ENCODE data around the gene SLIT3.
"Not testable (repeated sequence)": the region's sequence is repeated elsewhere in the genome, so short reads cannot be mapped to it uniquely, and the experiment has no call there.

Gene SLIT3

GRCh38 chr5:169114466-169115065 is 186.4 kb downstream of the SLIT3 start:
- TF ChIP-seq CTCF (conservative IDR thresholded peaks at IDR 0.05; ENCODE audit: low read length): no peak
- no peaks in the 10 kb centered on the region for H3K36me3 ChIP-seq (ENCODE audit: insufficient read depth, low read length)

GRCh38 chr5:169112016-169112415 is 188.9 kb downstream of the SLIT3 start:
- no peak for TF ChIP-seq CTCF (conservative IDR thresholded peaks at IDR 0.05; ENCODE audit: low read length)
- no peak for TF ChIP-seq EZH2phosphoT487 (IDR thresholded peaks at IDR 0.05; ENCODE audit: borderline replicate concordance)
- no peaks in the 10 kb centered on the region for H3K9me3 ChIP-seq (ENCODE audit: insufficient read depth, low read depth, low read length)
- H3K79me2 ChIP-seq (ENCODE audit: insufficient read depth, low read length): no peaks in the 10 kb centered on the region
- no peaks in the 10 kb centered on the region for H3K36me3 ChIP-seq (ENCODE audit: insufficient read depth, low read length)
- no peak overlapping the region for H3K9ac ChIP-seq (ENCODE audit: low read depth, low read length, poor library complexity, severe bottlenecking)
- no peak overlapping the region for H3K4me2 ChIP-seq (ENCODE audit: low read depth, low read length, poor library complexity, severe bottlenecking)
- no peaks in the 10 kb centered on the region for H3K9me2 ChIP-seq (replicated peaks; ENCODE audit: low read depth, low read length)
- H3K4me3 ChIP-seq (ENCODE audit: low read length, poor library complexity, severe bottlenecking): no peak overlapping the region
- no peaks in the 10 kb centered on the region for H3K27me3 ChIP-seq (ENCODE audit: insufficient read depth, low read length, poor library complexity, severe bottlenecking)
- no peaks in the 10 kb centered on the region for H3F3A ChIP-seq (ENCODE audit: low read depth)
- H4K20me1 ChIP-seq (ENCODE audit: insufficient read depth, low read length, poor library complexity, severe bottlenecking): no peaks in the 10 kb centered on the region
- H2AFZ ChIP-seq (ENCODE audit: low read length): no peak overlapping the region
- no peaks in the 10 kb centered on the region for H3K4me1 ChIP-seq (ENCODE audit: insufficient read depth, low read length, poor library complexity, severe bottlenecking)

More at GRCh38 chr5:169114466-169115065, 186.4 kb downstream of the SLIT3 start:
- Histone ChIP-seq H3F3A (ENCODE audit: low read depth) (no peaks in the 10 kb centered on the region), H3K4me3 (ENCODE audit: low read length, poor library complexity, severe bottlenecking) (no peak overlapping the region), H3K4me1 (ENCODE audit: insufficient read depth, low read length, poor library complexity, severe bottlenecking) (no peaks in the 10 kb centered on the region), H3K9me3 (ENCODE audit: insufficient read depth, low read depth, low read length) (no peaks in the 10 kb centered on the region), H3K27me3 (ENCODE audit: insufficient read depth, low read length, poor library complexity, severe bottlenecking) (no peaks in the 10 kb centered on the region), H2AFZ (ENCODE audit: low read length) (no peak overlapping the region), H3K79me2 (ENCODE audit: insufficient read depth, low read length) (no peaks in the 10 kb centered on the region), H3K9me2 (replicated peaks; ENCODE audit: low read depth, low read length) (no peaks in the 10 kb centered on the region), H4K20me1 (ENCODE audit: insufficient read depth, low read length, poor library complexity, severe bottlenecking) (no peaks in the 10 kb centered on the region), H3K9ac (ENCODE audit: low read depth, low read length, poor library complexity, severe bottlenecking) (no peak overlapping the region), H3K4me2 (ENCODE audit: low read depth, low read length, poor library complexity, severe bottlenecking) (no peak overlapping the region)

- no peaks in the 10 kb centered on the region for H3K9me2 ChIP-seq (replicated peaks; ENCODE audit: low read depth, low read length)
- no peak overlapping the region for H3K4me3 ChIP-seq (ENCODE audit: low read length, poor library complexity, severe bottlenecking)
- H4K20me1 ChIP-seq (ENCODE audit: insufficient read depth, low read length, poor library complexity, severe bottlenecking): no peaks in the 10 kb centered on the region
- H3K79me2 ChIP-seq (ENCODE audit: insufficient read depth, low read length): no peaks in the 10 kb centered on the region
- H3K36me3 ChIP-seq (ENCODE audit: insufficient read depth, low read length): no peaks in the 10 kb centered on the region
- TF ChIP-seq EZH2phosphoT487 (IDR thresholded peaks at IDR 0.05; ENCODE audit: borderline replicate concordance) (no peak), CTCF (conservative IDR thresholded peaks at IDR 0.05; ENCODE audit: low read length) (no peak)
- no peaks in the 10 kb centered on the region for H3F3A ChIP-seq (ENCODE audit: low read depth)
- no peaks in the 10 kb centered on the region for H3K4me1 ChIP-seq (ENCODE audit: insufficient read depth, low read length, poor library complexity, severe bottlenecking)
- H3K9ac ChIP-seq (ENCODE audit: low read depth, low read length, poor library complexity, severe bottlenecking): no peak overlapping the region
- no peaks in the 10 kb centered on the region for H3K27me3 ChIP-seq (ENCODE audit: insufficient read depth, low read length, poor library complexity, severe bottlenecking)
- H3K9me3 ChIP-seq (ENCODE audit: insufficient read depth, low read depth, low read length): no peaks in the 10 kb centered on the region
- no peak overlapping the region for H3K4me2 ChIP-seq (ENCODE audit: low read depth, low read length, poor library complexity, severe bottlenecking)
- no peak overlapping the region for H2AFZ ChIP-seq (ENCODE audit: low read length)
These were observed 193.8 kb downstream of the SLIT3 start for GRCh38 chr5:169106911-169107706.

GRCh38 chr5:169105582-169105981 is 195.4 kb downstream of the SLIT3 start:
- H3F3A ChIP-seq (ENCODE audit: low read depth); H3K9me3 ChIP-seq (ENCODE audit: insufficient read depth, low read depth, low read length); H3K4me2 ChIP-seq (ENCODE audit: low read depth, low read length, poor library complexity, severe bottlenecking): not testable (repeated sequence)

More at GRCh38 chr5:169105582-169105981, 195.4 kb downstream of the SLIT3 start:
- not testable (repeated sequence) for H3K4me3 ChIP-seq (ENCODE audit: low read length, poor library complexity, severe bottlenecking); H3K9ac ChIP-seq (ENCODE audit: low read depth, low read length, poor library complexity, severe bottlenecking); H3K27me3 ChIP-seq (ENCODE audit: insufficient read depth, low read length, poor library complexity, severe bottlenecking); H3K9me2 ChIP-seq (replicated peaks; ENCODE audit: low read depth, low read length); H3K4me1 ChIP-seq (ENCODE audit: insufficient read depth, low read length, poor library complexity, severe bottlenecking); H3K36me3 ChIP-seq (ENCODE audit: insufficient read depth, low read length); H4K20me1 ChIP-seq (ENCODE audit: insufficient read depth, low read length, poor library complexity, severe bottlenecking); H2AFZ ChIP-seq (ENCODE audit: low read length); H3K79me2 ChIP-seq (ENCODE audit: insufficient read depth, low read length)

All from Loucy (cell line).